GM21360 (cell line): Measurements from ENCODE around the gene ULK4.
"Not testable (repeated sequence)": the region's sequence is repeated elsewhere in the genome, so short reads cannot be mapped to it uniquely, and the experiment has no call there.

Experiments used
- ATAC-seq: cut with Tn5 transposase; IDR thresholded peaks from one replicate; pipeline ENCODE4 v1.9.1; 2021; ENCODE audit warnings: mild to moderate bottlenecking, moderate library complexity; ENCODE audit not compliant: unreplicated experiment

The ULK4 gene

DNA sequence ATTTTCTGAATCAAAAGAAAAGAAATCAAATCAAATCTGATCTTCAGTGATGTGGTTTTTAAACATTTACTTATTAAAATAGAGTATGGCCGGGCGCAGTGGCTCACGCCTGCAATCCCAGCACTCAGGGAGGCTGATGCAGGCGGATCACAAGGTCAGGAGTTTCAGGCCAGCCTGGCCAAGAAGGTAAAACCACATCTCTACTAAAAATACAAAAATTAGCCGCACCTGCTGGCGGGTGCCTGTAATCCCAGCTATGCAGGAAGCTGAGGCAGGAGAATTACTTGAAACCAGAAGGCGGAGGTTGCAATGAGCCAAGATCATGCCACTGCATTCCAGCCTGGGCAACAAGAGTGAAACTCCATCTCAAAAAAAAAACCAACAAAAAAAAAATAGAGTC lies 169.1 kb downstream of the ULK4 start:
- no peak for ATAC-seq

DNA sequence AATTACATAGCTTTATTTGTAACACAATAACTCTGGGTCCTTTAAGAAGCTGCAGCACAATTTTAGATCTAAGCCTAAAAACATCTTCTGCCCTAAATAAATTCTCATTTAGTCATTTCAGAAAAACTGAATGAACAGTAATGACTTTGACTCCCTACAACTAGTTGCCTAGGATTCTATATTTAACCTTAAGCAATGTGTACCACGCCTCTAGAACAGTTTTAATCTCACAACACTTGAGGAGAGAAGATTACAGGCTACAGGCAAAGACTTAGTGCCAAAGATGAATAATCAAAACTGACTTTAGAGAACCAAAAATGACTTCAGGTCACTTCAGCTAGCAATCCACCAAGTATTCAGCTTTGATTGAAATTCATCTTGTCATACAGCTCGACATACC lies 192.8 kb downstream of the ULK4 start:
- ATAC-seq = no peak

DNA sequence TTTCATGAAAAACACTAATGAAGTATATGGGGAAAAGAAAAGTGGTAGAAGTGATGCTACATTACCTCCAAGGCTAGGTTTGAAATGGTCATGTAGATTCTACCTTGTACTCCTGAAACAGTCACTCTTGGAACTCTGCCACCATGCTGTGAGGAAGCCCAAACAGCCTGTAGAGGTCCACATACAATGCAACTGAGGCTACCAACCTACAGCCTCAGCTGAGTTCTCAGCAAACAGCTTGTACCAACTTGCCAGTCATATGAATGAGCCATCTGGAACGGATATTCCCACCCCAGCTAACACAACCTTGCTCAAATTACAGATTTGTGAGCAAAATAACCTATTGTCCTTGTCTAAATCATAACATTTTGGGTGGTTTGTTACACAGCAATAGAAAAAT lies 193.5 kb downstream of the ULK4 start:
- ATAC-seq = no peak

DNA sequence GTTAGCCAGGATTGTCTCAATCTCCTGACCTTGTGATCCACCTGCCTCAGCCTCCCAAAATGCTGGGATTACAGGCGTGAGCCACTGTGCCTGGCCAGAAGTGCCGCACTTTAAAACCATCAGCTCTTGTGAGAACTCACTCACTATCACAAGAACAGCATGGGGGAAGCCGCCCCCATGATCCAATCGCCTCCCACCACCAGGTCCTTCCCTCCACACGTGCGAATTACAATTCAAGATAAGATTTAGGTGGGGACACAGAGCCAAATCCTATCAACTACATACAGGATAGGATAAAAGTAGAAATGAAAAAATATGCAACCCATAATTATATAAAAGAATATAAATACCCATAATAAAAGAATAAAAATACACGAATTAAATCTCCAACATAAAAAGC lies 199.0 kb downstream of the ULK4 start:
- not testable (repeated sequence) for ATAC-seq

DNA sequence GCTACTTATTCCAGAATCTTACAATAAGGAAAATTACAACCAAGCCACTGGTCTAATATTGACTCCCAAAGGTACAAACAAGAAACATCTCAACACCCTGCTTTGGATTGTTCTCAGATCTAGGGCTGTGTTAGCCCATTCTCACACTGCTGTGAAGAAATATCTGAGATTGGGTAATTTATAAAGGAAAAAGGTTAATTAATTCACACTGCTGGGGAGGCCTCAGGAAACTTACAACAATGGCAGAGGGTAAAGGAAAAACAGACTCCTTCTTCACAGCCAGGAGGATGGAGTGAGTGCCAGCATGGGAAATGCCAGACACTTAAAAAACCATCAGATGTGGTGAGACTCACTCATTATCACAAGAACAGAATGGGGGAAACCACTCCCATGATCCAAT lies 208.3 kb downstream of the ULK4 start:
- ATAC-seq = no peak

DNA sequence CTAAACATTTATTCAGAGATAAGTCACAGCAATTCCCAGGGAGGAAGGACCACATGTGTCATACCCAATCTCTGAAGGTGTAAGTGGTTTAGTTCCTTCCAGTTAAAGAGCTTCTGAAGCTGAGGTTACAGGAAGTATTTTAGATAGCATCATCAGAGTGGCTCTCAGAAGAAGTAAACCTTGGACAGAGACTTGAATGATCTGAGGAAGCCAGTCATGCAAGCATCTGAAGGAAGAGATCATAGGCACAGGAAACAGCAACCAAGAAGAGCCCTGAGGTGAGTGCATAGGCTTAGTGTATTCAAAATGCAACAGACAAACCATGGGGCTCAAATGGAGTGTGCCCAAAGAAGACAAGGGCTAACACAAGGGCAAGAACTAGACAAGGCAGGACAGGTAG lies 210.3 kb downstream of the ULK4 start:
- no peak for ATAC-seq

DNA sequence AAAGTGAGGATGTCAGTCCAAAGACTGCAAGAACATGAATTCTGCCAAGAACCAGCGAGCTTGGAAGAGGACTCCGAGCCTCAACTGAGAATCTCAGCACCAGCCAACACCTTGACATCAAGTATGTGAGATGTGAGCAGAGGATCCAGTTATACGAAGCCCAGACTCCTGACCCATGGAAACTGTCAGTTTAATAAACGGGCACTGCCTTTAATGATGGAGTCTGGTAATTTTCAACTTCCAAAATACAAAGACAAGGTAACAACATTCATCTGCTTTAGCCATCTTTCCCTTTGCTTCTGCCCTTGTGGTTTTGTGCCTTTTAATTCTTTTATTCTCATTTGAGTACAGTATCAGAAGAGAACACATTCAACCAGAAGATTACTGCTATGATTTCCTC lies 211.9 kb downstream of the ULK4 start:
- ATAC-seq = no peak

DNA sequence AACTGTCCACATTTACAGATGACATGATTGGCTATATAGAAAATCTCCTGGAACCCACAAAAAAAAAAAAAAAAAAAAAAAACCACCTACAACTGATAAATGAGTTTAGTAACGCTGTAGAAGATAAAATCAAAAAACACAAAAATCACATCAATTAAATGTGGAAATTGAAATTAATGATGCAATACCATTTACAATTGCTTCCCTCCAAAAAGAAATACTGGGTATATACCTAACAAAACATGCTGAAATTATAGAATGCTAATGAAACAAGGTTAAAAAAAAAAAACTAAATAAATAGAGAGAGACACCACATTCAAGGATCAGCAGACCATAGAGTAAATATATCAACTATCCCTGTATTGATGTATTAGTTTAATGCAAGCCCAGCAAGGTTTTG lies 215.7 kb downstream of the ULK4 start:
- ATAC-seq = no peak

DNA sequence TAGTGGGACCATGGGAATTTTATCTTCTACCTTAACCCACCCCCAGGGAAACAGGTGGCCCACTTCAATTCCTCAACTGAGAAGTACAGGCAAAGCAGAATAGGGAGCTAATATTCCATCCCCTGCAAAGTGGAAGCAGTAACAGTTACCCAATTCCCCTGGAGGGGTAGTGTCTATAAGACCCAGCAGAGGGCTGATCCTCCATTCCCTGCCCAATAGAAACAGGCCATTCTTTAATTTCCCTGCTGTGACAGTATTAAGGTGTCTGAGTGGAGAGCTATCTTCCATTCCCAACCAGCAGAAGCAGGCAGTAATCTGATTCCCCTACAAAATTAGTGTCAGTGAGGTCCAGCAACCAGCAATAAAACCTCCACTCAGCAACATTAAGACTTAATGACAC lies 219.8 kb downstream of the ULK4 start:
- ATAC-seq = no peak

DNA sequence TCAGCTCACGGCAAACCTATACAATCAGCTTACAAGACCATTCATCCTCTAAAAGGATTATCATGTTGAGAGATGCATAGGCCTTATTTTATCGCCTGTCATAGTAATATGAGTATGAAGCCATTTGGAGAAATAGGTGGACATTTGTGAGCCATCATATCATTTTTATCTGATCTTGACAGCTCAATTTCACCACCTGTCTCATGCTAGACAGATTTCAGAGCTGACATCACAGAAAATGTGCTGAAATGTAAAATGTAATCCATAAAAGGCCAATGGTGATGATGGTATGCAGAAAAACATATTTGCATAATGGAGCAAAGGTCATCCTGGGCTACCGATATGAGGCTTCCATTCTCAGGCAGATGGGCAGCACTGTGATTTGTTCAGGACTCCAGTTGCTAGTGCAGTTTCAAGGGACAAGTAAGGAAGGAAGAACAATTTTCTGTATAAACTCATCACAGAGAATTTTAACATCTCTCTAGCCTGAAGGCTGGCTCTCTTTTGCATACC lies 221.5 kb downstream of the ULK4 start:
- ATAC-seq = no peak

DNA sequence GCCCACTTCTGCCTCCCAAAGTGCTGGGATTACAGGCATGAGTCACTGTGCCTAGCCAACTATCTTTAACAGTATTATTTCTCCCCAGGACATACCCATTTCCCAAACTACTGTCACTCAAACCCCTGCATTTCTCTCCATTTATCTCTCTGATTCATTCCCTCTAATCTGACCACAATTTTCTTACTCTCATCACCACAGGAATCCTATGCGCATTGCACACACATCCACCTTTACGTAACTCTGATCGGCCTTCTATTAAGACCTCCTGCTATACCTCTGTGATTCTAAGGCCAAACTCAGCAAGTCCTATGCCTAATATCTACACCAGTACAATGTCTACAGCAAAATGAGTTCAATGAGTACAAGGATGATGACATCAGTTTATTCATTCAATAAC lies 235.0 kb downstream of the ULK4 start:
- no peak for ATAC-seq

DNA sequence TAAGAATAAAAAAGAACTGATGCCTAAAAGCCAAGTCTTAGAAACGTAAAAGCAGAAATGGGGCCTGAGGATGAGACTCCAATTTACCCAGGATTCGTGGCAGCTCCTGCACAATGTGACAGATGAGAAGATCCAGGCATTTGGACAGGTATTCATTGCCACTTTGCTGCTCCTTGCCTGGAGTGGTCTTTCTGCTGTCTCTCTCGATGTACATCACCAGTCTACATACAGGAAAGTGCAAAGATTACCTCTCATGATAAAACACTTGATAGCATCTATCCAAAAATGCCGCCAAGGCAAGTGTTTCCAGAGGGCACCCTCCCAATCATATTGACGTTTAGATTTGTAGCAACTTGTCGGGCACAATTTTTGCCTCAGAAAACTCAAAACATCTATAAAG lies 244.3 kb downstream of the ULK4 start:
- ATAC-seq = no peak

DNA sequence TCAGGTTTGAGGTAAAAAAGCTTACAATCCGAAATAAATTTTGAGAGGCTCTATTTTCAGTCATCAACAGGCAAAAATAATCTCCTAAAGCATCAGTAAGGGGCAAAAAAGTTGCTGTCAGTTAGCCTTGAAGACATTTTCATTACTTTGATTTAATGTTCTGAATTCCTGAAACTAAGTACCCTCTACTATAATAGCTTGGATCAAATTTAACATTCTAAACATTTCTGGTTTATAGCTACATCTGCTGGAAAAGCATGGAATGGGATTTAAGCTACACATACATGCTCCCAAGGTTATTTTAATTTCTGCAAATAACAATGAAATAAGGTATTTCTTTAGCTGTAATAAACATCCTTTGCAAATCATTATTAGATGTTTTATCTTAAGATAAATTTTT lies 245.4 kb downstream of the ULK4 start:
- no peak for ATAC-seq

DNA sequence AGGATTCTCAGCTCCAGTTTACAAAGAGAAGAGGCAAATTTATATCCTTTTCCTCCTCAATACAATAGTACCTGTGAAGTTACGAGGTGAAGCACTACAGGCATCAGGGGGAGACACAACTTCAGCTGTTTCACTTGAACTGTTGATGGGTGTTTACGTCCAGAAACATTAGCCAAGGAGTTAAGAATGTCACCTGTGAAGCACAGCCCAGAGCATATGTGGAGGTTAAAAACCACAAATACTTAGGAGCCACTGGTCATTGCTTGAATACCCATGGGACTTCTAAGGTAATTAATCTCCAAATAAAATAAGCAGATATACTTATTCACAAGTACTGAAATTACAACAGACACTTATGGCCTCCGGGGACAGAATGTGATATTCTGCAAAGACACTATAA lies 246.5 kb downstream of the ULK4 start:
- no peak for ATAC-seq

DNA sequence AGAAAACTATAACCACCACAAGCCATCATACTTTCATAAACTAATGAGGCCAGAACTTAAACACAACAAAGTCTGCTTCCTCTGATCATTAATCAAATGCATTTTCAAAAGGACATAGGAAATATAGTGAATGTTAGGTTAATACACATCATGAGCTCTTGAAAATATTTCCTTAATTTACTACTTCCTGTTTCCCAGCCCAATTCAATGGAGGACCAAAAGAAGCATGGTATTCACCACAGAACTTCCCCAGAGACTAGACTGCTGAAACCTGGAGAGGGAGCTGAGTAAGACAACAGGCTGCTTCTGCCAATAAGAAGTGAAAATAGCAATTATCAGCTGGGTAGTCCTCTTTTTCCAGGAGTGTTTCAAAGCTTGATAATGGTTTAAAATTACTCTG lies 250.3 kb downstream of the ULK4 start:
- ATAC-seq = no peak

DNA sequence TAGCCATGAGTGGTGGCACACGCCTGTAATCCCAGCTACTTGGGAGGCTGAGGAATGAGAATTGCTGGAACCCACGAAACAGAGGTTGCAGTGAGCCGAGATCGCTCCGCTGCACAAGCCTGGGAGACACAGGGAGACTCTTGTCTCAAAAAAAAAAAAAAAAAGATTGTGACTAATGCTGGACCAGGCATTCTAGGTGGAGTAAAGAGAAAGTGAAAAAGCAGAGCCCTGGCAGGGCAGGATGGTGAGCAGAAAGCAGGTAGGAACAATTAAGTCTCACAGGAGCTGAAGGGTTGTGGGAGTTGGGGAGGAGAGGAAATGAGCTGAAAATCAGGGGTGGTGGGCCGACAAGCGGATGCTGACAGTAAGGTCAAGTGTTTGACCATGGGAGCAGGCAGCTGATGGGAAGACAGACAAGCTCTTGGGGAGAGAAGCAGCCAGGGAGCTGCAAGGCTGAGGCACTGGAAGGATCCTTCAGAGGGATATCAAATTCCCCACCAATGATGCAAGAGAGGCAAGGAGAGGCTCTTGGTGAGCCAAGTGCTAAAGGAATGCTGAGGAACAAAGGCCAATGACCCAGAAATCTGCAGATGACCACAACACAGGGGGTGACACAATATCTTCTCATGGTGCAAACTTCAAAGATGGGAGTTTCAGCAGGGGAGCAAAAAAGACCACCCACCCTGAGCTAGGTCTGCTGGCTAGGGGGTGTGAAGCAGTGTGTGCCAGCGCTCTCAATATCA lies 251.1 kb downstream of the ULK4 start:
- ATAC-seq = no peak

DNA sequence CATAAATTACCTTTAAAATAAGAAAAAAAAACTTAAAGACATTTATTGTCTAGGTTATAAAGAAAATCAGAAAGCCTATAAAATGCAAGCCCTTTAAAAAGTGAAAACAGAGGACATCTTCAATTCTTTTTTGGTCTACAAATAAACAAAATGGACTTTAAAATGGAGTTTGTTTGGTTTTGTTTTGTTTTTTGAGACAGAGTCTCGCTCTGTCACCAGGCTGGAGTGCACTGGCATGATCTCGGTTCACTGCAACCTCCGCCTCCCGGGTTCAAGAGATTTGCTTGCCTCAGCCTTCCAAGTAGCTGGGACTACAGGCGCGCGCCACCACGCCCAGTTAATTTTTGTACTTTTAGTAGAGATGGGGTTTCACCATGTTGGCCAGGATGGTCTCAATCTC lies 252.7 kb downstream of the ULK4 start:
- not testable (repeated sequence) for ATAC-seq

DNA sequence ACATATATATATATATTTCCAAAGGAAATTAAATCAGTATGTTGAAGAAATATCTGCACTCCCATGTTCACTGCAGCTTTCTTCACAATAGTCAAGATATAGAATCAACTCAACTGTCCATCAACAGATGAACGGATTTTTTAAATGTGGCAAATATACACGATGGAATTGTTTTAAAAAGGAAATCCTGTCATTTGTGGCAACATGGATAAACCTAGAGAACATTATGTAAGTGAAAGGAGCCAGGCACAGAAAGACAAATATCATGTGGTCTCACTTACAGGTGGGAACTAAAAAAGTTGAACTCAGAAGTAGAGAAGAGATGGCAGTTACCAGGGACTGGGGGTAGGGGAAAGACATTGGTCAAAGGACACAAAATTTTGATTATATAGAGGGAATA lies 253.7 kb downstream of the ULK4 start:
- no peak for ATAC-seq

DNA sequence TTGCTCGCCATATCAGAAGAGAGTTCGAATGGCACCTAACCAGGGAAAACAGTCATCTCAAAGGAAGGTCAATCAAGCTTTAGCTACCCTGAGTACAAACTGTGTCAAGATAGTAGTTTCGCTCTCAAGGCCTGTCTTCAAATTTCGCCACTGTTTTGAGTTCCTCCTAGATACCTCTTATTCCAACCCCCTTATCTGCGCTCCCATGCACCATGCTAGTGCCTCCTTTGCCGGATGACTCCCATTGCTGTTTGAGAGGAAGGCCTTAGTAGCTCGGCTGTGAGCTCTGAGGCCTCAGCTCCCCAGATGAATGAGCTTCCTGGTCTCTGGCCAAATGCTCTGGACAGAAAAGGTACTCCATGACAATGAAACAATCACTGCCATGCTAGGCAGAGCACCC lies 256.0 kb downstream of the ULK4 start:
- no peak for ATAC-seq

DNA sequence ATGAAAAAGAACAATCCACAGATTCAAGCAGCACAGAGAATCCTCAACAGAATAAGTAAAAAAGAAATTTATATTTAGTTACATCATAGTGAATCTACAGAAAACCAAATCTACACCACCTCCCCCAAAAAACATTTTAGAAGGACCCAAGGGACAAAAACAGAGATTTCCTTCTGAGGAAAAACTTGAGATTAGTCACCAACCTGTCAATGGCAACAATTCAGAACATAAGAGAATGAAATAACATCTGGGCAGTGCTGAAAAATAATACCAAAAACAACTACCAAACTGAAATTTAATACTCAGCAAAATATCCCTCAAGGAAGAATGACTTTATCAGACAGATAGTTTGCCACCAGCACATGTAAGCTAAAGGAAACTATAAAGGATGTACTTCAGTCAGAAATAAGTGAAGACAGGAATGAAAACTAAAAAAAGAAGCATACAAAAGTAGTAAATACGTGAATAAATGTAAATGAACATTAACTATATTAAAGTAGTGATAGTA lies 260.7 kb downstream of the ULK4 start:
- no peak for ATAC-seq

DNA sequence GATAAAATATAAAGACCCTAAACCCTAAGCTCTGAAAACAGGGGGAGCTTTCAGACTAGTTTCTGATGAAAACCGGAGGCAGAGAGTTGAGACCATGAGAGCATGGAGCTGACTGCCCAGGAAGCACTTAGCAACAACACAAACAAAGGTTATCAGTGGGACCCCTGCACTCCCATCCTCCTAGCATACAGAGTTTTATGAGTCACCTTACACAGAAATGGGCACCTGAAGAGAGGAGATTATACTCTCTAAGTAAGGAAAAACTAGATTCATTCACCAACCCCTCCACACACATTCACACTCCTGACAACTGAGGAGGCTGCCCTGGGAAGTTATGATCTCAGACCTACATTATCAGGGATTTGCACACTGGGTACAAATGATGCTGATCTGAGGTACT lies 261.7 kb downstream of the ULK4 start:
- ATAC-seq = no peak

DNA sequence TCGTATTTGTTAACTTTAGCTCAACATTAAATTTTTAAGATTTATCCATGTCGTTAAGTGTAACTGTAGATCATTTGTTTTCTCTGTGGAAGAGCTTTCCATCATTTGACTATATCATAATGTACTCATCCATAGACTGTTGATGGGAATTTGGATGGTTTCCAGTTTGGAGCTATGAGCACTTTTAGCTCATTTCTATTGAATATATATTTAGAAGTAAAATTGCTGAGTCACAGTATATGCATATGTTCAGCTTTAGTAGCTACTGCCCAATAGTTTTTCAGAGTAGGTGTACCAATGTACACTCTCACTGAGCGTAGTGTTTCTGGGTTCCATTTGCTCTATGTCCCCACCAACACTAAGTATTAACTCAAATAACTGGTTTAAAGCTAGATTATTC lies 263.0 kb downstream of the ULK4 start:
- ATAC-seq = no peak

DNA sequence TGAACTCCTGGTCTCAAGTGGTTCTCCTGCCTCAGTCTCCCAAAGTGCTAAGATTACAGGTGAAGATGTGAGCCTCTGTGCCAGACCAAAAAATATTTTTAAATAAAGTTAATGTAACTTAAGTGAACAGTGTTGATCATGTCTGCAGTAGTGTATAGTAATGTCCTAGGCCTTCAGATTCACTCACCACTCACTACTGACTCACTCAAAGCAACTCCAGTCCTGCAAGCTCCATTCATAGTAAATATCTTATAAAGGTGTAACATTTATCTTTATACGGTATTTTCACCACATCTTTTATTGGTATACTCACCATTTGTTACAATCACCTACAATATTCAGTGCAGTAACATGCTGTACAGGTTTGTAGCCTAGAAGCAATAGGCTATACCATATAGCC lies 264.2 kb downstream of the ULK4 start:
- ATAC-seq = no peak
